Mesodermal cell (in vitro differentiated cells): ENCODE measurements around the gene GOLGA6L2. TPM values are rescaled to one million over a fixed set of nuclear protein-coding genes. Genes with fewer than 3 reads are reported as not detected.

Source experiments
- H3K27ac ChIP-seq: 2 replicates; pipeline ENCODE4 v1.7.0; 2013; ENCODE audit warnings: mild to moderate bottlenecking, low read depth, low read length, moderate library complexity; ENCODE audit not compliant: severe bottlenecking
- H3K36me3 ChIP-seq: 2 replicates; pipeline ENCODE4 v1.7.1; 2013; ENCODE audit warnings: mild to moderate bottlenecking, low read length, moderate library complexity; ENCODE audit not compliant: control insufficient read depth, insufficient read depth
- H3K4me1 ChIP-seq: one replicate; pipeline ENCODE4 v1.7.1; 2013; ENCODE audit warnings: mild to moderate bottlenecking, low read length; ENCODE audit not compliant: insufficient read depth, control insufficient read depth, poor library complexity, severe bottlenecking
- H3K4me3 ChIP-seq: 2 replicates; pipeline ENCODE4 v1.7.0; 2013; ENCODE audit warnings: low read length, control low read depth, mild to moderate bottlenecking; ENCODE audit not compliant: insufficient read depth, poor library complexity, severe bottlenecking; ENCODE audit errors: extremely low read depth
- H3K9me3 ChIP-seq: 2 replicates; pipeline ENCODE4 v1.7.1; 2013; ENCODE audit warnings: mild to moderate bottlenecking, low read length, moderate library complexity; ENCODE audit not compliant: control insufficient read depth
- WGBS, 2 experiments: methylation state at CpG; one replicate each; pipeline ENCODE4 v1.1.5; 2013; ENCODE audit warnings: missing lambda C conversion rate in 2 of 2; ENCODE audit not compliant: insufficient coverage in 2 of 2; 5-methylcytosine and 5-hydroxymethylcytosine counted together
- polyA plus RNA-seq, 2 experiments: library from polyadenylated mRNA; stranded (reverse); fragments of 50-300 nt; gene quantifications; one replicate each; pipeline ENCODE4 v1.2.3, GENCODE V29; 2013

Gene GOLGA6L2, protein sequence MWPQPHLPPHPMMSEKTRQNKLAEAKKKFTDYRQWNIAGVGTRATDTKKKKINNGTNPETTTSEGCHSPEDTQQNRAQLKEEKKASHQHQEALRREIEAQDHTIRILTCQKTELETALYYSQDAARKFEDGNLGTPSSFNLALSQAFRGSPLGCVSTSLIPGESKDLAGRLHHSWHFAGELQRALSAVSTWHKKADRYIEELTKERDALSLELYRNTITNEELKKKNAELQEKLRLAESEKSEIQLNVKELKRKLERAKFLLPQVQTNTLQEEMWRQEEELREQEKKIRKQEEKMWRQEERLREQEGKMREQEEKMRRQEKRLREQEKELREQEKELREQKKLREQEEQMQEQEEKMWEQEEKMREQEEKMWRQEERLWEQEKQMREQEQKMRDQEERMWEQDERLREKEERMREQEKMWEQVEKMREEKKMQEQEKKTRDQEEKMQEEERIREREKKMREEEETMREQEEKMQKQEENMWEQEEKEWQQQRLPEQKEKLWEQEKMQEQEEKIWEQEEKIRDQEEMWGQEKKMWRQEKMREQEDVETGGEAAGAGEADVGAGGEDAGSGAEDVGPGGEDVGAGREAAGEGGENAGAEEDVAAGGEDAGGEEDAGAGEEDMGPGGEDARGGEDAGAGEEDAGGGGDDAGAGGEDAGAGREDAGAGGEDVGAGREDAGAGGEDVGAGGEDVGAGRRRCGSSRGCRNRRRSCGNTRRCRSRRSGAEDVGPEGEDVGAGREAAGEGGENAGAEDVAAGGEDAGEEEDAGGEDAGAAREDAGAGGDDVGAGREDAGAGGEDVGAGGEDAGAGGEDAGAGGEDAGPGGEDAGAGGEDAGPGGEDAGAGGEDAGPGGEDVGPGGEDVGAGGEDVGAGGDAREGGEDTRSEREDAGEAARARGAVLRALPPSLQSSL
- not detected for polyA plus RNA-seq (2013, experiment 1 of 2)
- polyA plus RNA-seq (2013, experiment 2 of 2): not detected

- no peak within 1 kb of the TSS for H3K27ac ChIP-seq
- WGBS, 2 experiments: 72 to 83% methylated on average over 7 to 8 of the region's 10 CpGs
These were observed at the start of gene GOLGA6L2 for GRCh38 chr15:23447107-23447500. GOLGA6L2 (minus strand) TSS chr15:23447243; CDS start chr15:23447181, 62 bp downstream.

GRCh38 chr15:23484870-23485269, 37.8 kb upstream of the GOLGA6L2 start:
- Histone ChIP-seq H3K27ac (no peak overlapping the region), H3K4me3 (no peak overlapping the region), H3K36me3 (no peaks in the 10 kb centered on the region), H3K4me1 (no peaks in the 10 kb centered on the region), H3K9me3 (no peaks in the 10 kb centered on the region)
- WGBS, 2 experiments: 69 to 74% methylated on average over 2 of the region's 2 CpGs

More at GRCh38 chr15:23447107-23447500, at the start of gene GOLGA6L2:
- H3K9me3 ChIP-seq: peaks cover 4% of the 10 kb centered on the region
- H3K36me3 ChIP-seq: no peaks in the 10 kb centered on the region
- H3K4me3 ChIP-seq: no peak within 1 kb of the TSS
- no peaks in the 10 kb centered on the region for H3K4me1 ChIP-seq

- no peaks in the 10 kb centered on the region for H3K36me3 ChIP-seq
- H3K27ac ChIP-seq: no peak overlapping the region
- H3K9me3 ChIP-seq: peaks cover 3% of the 10 kb centered on the region
- 20% methylated on average over 1 of the region's 2 CpGs; no CpG with 5 or more reads in 1 of the 2 experiments for WGBS, 2 experiments
- no peaks in the 10 kb centered on the region for H3K4me1 ChIP-seq
- no peak overlapping the region for H3K4me3 ChIP-seq
These were observed 36.8 kb upstream of the GOLGA6L2 start for GRCh38 chr15:23483821-23484299.

- H3K4me1 ChIP-seq: no peaks in the 10 kb centered on the region
- no peaks in the 10 kb centered on the region for H3K36me3 ChIP-seq
- WGBS, 2 experiments: no CpG with 5 or more reads among the region's 3 CpGs
- peaks cover 3% of the 10 kb centered on the region for H3K9me3 ChIP-seq
- no peak overlapping the region for H3K27ac ChIP-seq
- H3K4me3 ChIP-seq: no peak overlapping the region
These were observed 35.9 kb upstream of the GOLGA6L2 start for GRCh38 chr15:23482764-23483489.

GRCh38 chr15:23482228-23482627, 35.2 kb upstream of the GOLGA6L2 start:
- Histone ChIP-seq H3K4me1 (no peaks in the 10 kb centered on the region), H3K9me3 (peaks cover 8% of the 10 kb centered on the region), H3K4me3 (no peak overlapping the region), H3K27ac (no peak overlapping the region), H3K36me3 (no peaks in the 10 kb centered on the region)
- 85 to 100% methylated on average over 1 of the region's 1 CpG for WGBS, 2 experiments

GRCh38 chr15:23477920-23478319, 30.9 kb upstream of the GOLGA6L2 start:
- 58 to 77% methylated on average over 2 to 4 of the region's 6 CpGs for WGBS, 2 experiments
- no peak overlapping the region for H3K4me3 ChIP-seq
- H3K9me3 ChIP-seq: peaks cover 19% of the 10 kb centered on the region
- H3K4me1 ChIP-seq: no peaks in the 10 kb centered on the region
- no peaks in the 10 kb centered on the region for H3K36me3 ChIP-seq
- H3K27ac ChIP-seq: no peak overlapping the region

DNA sequence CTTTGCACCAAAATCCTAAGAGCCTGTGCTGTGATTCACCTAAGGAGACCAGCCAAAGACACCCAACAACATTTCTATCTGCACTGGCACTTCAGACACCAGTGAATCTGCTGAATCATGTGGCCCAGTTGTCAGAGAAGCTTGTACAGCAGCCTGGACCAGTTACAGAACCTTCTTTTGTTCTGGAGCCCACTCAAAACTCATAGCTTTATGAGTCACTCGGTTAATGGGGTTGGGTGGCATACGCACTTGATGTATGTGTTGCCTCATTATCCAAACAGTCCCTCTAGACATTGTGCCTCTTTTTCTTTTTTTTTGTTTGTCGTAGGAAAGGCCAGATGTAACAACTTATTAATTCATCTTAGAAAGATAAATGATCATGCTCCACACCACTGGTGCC, 25.6 kb upstream of the GOLGA6L2 start:
- H3K9me3 ChIP-seq: peaks cover 15% of the 10 kb centered on the region
- H3K4me1 ChIP-seq: no peaks in the 10 kb centered on the region
- no peak overlapping the region for H3K27ac ChIP-seq
- no peaks in the 10 kb centered on the region for H3K36me3 ChIP-seq
- no peak overlapping the region for H3K4me3 ChIP-seq
- WGBS, 2 experiments: 83% methylated on average over 2 of the region's 3 CpGs; no CpG with 5 or more reads in 1 of the 2 experiments

DNA sequence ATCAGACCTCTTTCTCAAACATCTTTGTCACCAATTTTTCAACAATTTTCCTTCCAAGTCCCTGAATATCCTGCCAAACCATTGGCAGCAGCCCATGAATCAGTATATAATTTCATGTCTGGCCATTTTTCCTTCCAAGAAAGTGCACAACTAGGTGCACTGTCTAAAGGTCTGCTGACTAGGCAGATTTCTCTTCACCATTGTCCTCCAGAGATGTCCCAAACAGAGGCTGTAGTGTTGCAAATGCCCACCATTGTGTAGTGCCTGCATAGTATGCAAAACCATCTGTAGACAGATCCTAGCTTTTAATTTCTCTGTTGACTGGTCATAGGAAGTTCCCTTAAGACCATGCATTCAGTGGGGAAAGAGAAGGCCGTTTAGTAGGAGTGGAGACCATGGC, 25.0 kb upstream of the GOLGA6L2 start:
- H3K4me1 ChIP-seq: no peaks in the 10 kb centered on the region
- H3K9me3 ChIP-seq: peaks cover 9% of the 10 kb centered on the region
- no peak overlapping the region for H3K4me3 ChIP-seq
- H3K27ac ChIP-seq: no peak overlapping the region
- no CpG with 5 or more reads among the region's 1 CpG for WGBS, 2 experiments
- no peaks in the 10 kb centered on the region for H3K36me3 ChIP-seq

DNA sequence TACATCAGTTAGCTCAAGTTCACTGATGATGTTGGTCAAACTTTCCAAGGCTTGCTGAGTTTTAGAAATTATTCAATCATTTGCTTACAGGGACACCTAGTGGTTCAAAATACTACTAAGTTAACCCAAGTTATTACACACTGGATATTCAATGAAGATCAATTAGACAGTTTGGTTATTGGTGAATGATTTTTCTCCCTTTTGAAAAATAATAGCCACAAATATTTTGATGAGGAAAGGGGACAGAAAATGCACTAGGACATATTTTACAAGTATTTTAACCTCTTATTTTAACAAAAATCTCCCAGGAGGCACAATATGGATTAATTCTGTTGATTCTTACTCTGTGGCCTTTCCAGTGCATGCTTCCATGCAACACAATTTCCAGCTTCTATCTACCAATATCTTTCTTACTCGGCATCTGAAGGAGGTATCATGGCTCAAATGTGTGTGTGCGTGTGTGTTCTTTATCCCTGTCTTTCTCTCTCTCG, 20.1 kb upstream of the GOLGA6L2 start:
- peaks cover 4% of the 10 kb centered on the region for H3K9me3 ChIP-seq
- H3K27ac ChIP-seq: no peak overlapping the region
- no peaks in the 10 kb centered on the region for H3K36me3 ChIP-seq
- WGBS, 2 experiments: no CpG with 5 or more reads among the region's 3 CpGs
- H3K4me3 ChIP-seq: no peak overlapping the region
- H3K4me1 ChIP-seq: no peaks in the 10 kb centered on the region

GRCh38 chr15:23457890-23458289, 10.8 kb upstream of the GOLGA6L2 start:
- Histone ChIP-seq H3K4me1 (no peaks in the 10 kb centered on the region), H3K27ac (no peak overlapping the region), H3K36me3 (no peaks in the 10 kb centered on the region), H3K9me3 (peaks cover 7% of the 10 kb centered on the region), H3K4me3 (no peak overlapping the region)
- 40 to 89% methylated on average over 1 to 3 of the region's 5 CpGs for WGBS, 2 experiments
